ENCODE data around the gene C7orf25.
"Not testable (repeated sequence)": the region's sequence is repeated elsewhere in the genome, so short reads cannot be mapped to it uniquely, and the experiment has no call there.

Gene C7orf25

DNA sequence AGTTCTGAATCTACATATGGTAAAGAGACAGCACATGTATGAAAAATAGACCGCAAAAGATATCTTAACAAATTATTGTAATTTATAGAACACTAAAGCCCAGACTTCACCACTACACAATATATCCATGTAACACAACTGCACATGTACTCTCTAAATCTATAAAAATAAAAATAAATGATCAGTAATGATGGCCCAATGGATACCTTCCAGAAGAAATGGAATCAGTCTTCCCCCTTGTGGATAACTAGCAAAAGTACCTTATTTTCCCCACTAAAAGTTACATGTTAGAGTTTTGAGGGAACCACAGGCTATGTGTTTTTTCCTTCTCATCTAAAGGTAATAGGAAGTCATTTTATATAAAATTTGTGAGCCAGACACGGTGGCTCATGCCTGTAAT is 25.7 kb downstream of the C7orf25 start:
- H3K9ac ChIP-seq, result no peak overlapping the region

DNA sequence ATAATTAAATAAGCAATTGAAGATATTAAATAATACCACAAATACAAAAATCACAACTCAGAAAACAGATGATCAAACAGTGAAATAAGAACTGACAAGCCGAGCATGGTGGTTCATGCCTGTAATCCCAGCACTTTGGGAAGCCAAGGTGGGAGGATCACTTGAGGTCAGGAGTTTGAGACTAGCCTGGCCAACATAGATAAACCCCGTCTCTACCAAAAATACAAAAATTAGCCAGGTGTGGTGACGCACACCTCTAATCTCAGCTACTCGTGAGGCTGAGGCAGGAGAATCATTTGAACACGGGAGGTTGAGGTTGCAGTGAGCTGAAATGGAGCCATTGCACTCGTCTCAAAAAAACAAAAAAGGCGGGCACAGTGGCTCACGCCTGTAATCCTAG is 26.7 kb downstream of the C7orf25 start:
- not testable (repeated sequence) for H3K79me2 ChIP-seq (ENCODE audit: insufficient read depth, low read depth); H3K27me3 ChIP-seq (ENCODE audit: insufficient read depth, low read depth); H3K27ac ChIP-seq; H3K4me1 ChIP-seq (ENCODE audit: low read depth, poor library complexity, severe bottlenecking); H3K9ac ChIP-seq; H4K20me1 ChIP-seq (ENCODE audit: insufficient read depth); H3K36me3 ChIP-seq (ENCODE audit: insufficient read depth); H3K4me2 ChIP-seq; H2AFZ ChIP-seq (ENCODE audit: low read depth); H3K4me3 ChIP-seq (IDR thresholded peaks at IDR 0.05; ENCODE audit: insufficient read depth, low read depth, low read length)

More for the DNA sequence above, 25.7 kb downstream of the C7orf25 start:
- H3K27me3 ChIP-seq (ENCODE audit: insufficient read depth, low read depth), result no peaks in the 10 kb centered on the region
- no peaks in the 10 kb centered on the region for H3K36me3 ChIP-seq (ENCODE audit: insufficient read depth)
- H4K20me1 ChIP-seq (ENCODE audit: insufficient read depth), result no peaks in the 10 kb centered on the region
- H3K4me1 ChIP-seq (ENCODE audit: low read depth, poor library complexity, severe bottlenecking), result no peaks in the 10 kb centered on the region
- H3K27ac ChIP-seq, result no peak overlapping the region
- no peak overlapping the region for H3K4me2 ChIP-seq
- H3K79me2 ChIP-seq (ENCODE audit: insufficient read depth, low read depth), result no peaks in the 10 kb centered on the region
- H3K4me3 ChIP-seq (IDR thresholded peaks at IDR 0.05; ENCODE audit: insufficient read depth, low read depth, low read length), result no peak overlapping the region
- TF ChIP-seq, protein P1, sequence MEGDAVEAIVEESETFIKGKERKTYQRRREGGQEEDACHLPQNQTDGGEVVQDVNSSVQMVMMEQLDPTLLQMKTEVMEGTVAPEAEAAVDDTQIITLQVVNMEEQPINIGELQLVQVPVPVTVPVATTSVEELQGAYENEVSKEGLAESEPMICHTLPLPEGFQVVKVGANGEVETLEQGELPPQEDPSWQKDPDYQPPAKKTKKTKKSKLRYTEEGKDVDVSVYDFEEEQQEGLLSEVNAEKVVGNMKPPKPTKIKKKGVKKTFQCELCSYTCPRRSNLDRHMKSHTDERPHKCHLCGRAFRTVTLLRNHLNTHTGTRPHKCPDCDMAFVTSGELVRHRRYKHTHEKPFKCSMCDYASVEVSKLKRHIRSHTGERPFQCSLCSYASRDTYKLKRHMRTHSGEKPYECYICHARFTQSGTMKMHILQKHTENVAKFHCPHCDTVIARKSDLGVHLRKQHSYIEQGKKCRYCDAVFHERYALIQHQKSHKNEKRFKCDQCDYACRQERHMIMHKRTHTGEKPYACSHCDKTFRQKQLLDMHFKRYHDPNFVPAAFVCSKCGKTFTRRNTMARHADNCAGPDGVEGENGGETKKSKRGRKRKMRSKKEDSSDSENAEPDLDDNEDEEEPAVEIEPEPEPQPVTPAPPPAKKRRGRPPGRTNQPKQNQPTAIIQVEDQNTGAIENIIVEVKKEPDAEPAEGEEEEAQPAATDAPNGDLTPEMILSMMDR (conservative IDR thresholded peaks at IDR 0.05; ENCODE audit: low read depth, low read length), result peak; percentile 54; the same call in 1 of the 2 replicates
- H2AFZ ChIP-seq (ENCODE audit: low read depth), result no peak overlapping the region

DNA sequence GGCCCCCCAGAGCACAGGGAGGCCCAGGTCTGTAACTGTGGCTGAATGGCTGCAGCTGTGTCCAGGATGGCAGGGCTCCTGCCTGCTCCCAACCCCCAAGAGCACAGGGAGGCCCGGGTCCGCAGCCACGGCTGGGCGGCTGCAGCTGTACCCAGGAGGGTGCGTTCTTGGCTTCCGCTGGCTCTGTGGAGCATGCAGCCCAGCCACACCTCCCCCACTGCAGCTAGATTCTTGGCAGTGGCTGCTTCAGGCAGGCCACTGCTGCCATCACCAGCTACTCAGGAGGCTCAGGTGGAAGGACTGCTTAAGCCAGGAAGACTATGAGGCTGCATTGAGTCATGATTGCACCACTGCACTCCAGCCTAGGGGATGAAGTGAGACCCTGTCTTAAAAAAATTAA is 27.9 kb downstream of the C7orf25 start:
- H3K4me3 ChIP-seq (IDR thresholded peaks at IDR 0.05; ENCODE audit: insufficient read depth, low read depth, low read length), result no peak overlapping the region
- no peak overlapping the region for H2AFZ ChIP-seq (ENCODE audit: low read depth)
- H3K36me3 ChIP-seq (ENCODE audit: insufficient read depth), result no peaks in the 10 kb centered on the region
- H3K4me1 ChIP-seq (ENCODE audit: low read depth, poor library complexity, severe bottlenecking), result no peaks in the 10 kb centered on the region
- H3K27me3 ChIP-seq (ENCODE audit: insufficient read depth, low read depth), result no peaks in the 10 kb centered on the region
- H3K79me2 ChIP-seq (ENCODE audit: insufficient read depth, low read depth), result no peaks in the 10 kb centered on the region
- H3K9ac ChIP-seq, result no peak overlapping the region
- TF ChIP-seq, protein P1 (conservative IDR thresholded peaks at IDR 0.05; ENCODE audit: low read depth, low read length), result no peak
- no peak overlapping the region for H3K4me2 ChIP-seq
- no peaks in the 10 kb centered on the region for H4K20me1 ChIP-seq (ENCODE audit: insufficient read depth)
- no peak overlapping the region for H3K27ac ChIP-seq

DNA sequence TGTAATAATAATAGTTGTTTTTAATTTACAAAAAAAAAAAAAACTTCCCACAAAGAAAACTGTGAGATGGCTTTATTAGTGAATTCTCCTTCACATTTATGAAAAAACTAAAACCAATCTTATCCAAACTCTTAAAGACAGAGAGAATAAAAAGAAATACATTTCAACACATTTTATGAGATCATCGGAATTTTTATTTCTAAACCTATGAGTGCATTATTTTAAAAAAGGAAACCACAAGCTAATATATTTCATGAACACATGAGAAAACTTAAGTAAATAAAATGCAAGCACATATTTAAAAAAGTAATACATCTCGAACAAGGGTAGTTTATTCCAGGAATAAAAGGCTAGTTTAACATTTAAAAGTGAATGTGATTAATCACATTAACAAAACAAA is 31.5 kb downstream of the C7orf25 start:
- Histone ChIP-seq H3K4me2 (no peak overlapping the region), H2AFZ (ENCODE audit: low read depth) (no peak overlapping the region), H3K36me3 (ENCODE audit: insufficient read depth) (no peaks in the 10 kb centered on the region), H3K9ac (no peak overlapping the region), H3K27me3 (ENCODE audit: insufficient read depth, low read depth) (no peaks in the 10 kb centered on the region), H4K20me1 (ENCODE audit: insufficient read depth) (no peaks in the 10 kb centered on the region), H3K27ac (no peak overlapping the region), H3K4me3 (IDR thresholded peaks at IDR 0.05; ENCODE audit: insufficient read depth, low read depth, low read length) (no peak overlapping the region), H3K79me2 (ENCODE audit: insufficient read depth, low read depth) (no peaks in the 10 kb centered on the region), H3K4me1 (ENCODE audit: low read depth, poor library complexity, severe bottlenecking) (no peaks in the 10 kb centered on the region)
- TF ChIP-seq, protein P1 (conservative IDR thresholded peaks at IDR 0.05; ENCODE audit: low read depth, low read length), result no peak

DNA sequence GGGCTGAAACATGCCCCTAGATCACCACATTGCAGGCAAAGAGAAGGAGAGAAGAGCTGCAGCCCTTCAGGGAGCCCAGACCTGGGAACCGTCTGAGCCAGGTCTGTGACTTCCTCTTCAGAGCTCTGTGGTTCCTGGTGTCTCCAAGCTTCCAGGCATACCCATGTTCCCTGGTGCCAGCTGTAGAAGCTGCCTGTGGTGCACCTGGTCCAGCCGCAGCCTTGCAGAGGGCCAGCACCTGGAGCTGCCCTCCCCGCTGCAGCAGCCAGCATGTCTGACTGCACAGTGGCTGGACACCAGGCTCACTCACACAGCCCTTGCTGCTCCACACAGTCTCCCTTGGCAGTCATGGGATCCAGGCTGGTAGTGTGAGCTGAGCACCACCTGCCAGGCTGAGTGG is 33.6 kb downstream of the C7orf25 start:
- Histone ChIP-seq H3K4me3 (IDR thresholded peaks at IDR 0.05; ENCODE audit: insufficient read depth, low read depth, low read length) (no peak overlapping the region), H4K20me1 (ENCODE audit: insufficient read depth) (no peaks in the 10 kb centered on the region), H3K27ac (no peak overlapping the region), H3K27me3 (ENCODE audit: insufficient read depth, low read depth) (no peaks in the 10 kb centered on the region), H3K4me2 (no peak overlapping the region), H2AFZ (ENCODE audit: low read depth) (no peak overlapping the region), H3K36me3 (ENCODE audit: insufficient read depth) (no peaks in the 10 kb centered on the region), H3K4me1 (ENCODE audit: low read depth, poor library complexity, severe bottlenecking) (no peaks in the 10 kb centered on the region), H3K9ac (no peak overlapping the region), H3K79me2 (ENCODE audit: insufficient read depth, low read depth) (no peaks in the 10 kb centered on the region)
- TF ChIP-seq, protein P1 (conservative IDR thresholded peaks at IDR 0.05; ENCODE audit: low read depth, low read length), result no peak
